HL-60 (cell line): ENCODE data around the gene ASCC1.

Experiments
- CTCF ChIP-seq: IDR thresholded peaks from one replicate; pipeline ENCODE4 v1.5.1; 2011; ENCODE audit warnings: low read length, control low read depth, inconsistent platforms; ENCODE audit not compliant: insufficient read depth
- GABPA ChIP-seq: IDR thresholded peaks from 2 replicates; pipeline ENCODE4 v1.6.1; 2012; ENCODE audit warnings: low read depth
- POLR2AphosphoS5 ChIP-seq: IDR thresholded peaks from 2 replicates; pipeline ENCODE4 v1.6.1; 2012; ENCODE audit warnings: low read depth
- REST ChIP-seq: IDR thresholded peaks from 2 replicates; pipeline ENCODE4 v1.6.1; 2012; ENCODE audit warnings: low read depth; ENCODE audit not compliant: insufficient replicate concordance

GRCh38 chr10:72081210-72081609 is 134.9 kb downstream of the ASCC1 start:
- TF ChIP-seq CTCF (no peak), GABPA (no peak), POLR2AphosphoS5 (no peak), REST (no peak)
